GM23248 (cell line): ENCODE results near the gene MYOM3. TPM values are rescaled to one million over a fixed set of nuclear protein-coding genes. Genes with fewer than 3 reads are reported as not detected.

ENCODE experiments used
- DNase-seq: peaks from one replicate; pipeline ENCODE4 v3.0.0-alpha.2; 2015
- H2AFZ ChIP-seq: fragments of 200-600 bp; sonication (generic); 2 replicates; pipeline ENCODE4 v1.6.1; 2016; ENCODE audit warnings: antibody characterized with exemption
- H3F3A ChIP-seq: fragments of 200-600 bp; sonication (generic); 2 replicates; pipeline ENCODE4 v1.6.1; 2016; ENCODE audit warnings: mild to moderate bottlenecking, antibody characterized with exemption, mixed run types; ENCODE audit not compliant: insufficient read depth
- H3K27ac ChIP-seq: fragments of 200-600 bp; sonication (generic); 2 replicates; pipeline ENCODE4 v1.5.1; 2016; ENCODE audit warnings: mild to moderate bottlenecking
- H3K27me3 ChIP-seq: fragments of 200-600 bp; sonication (generic); replicated peaks from 2 replicates; pipeline ENCODE4 v1.6.1; 2016; ENCODE audit warnings: mild to moderate bottlenecking; ENCODE audit not compliant: insufficient read depth
- H3K36me3 ChIP-seq: fragments of 200-600 bp; sonication (generic); 2 replicates; pipeline ENCODE4 v1.6.1; 2016; ENCODE audit warnings: low read depth, mild to moderate bottlenecking
- H3K4me1 ChIP-seq: fragments of 200-600 bp; sonication (generic); 2 replicates; pipeline ENCODE4 v1.6.1; 2016; ENCODE audit warnings: mild to moderate bottlenecking; ENCODE audit not compliant: insufficient read depth
- H3K4me2 ChIP-seq: fragments of 200-600 bp; sonication (generic); one replicate; pipeline ENCODE4 v1.6.1; 2016; ENCODE audit warnings: mild to moderate bottlenecking; ENCODE audit not compliant: unreplicated experiment
- H3K4me3 ChIP-seq: fragments of 200-600 bp; sonication (generic); 2 replicates; pipeline ENCODE4 v1.5.1; 2016; ENCODE audit warnings: mild to moderate bottlenecking
- H3K79me2 ChIP-seq: fragments of 200-600 bp; sonication (generic); 2 replicates; pipeline ENCODE4 v1.6.1; 2016; ENCODE audit warnings: mild to moderate bottlenecking; ENCODE audit not compliant: insufficient read depth
- H3K9ac ChIP-seq: fragments of 200-600 bp; sonication (generic); 2 replicates; pipeline ENCODE4 v1.6.1; 2016; ENCODE audit warnings: mild to moderate bottlenecking
- H3K9me2 ChIP-seq: fragments of 200-600 bp; sonication (generic); 2 replicates; pipeline ENCODE4 v1.6.1; 2016; ENCODE audit warnings: mixed run types, mild to moderate bottlenecking, moderate library complexity; ENCODE audit not compliant: insufficient read depth
- H3K9me3 ChIP-seq: fragments of 200-600 bp; sonication (generic); one replicate; pipeline ENCODE4 v1.6.1; 2017; ENCODE audit warnings: low read depth
- H4K20me1 ChIP-seq: fragments of 200-600 bp; sonication (generic); 2 replicates; pipeline ENCODE4 v1.6.0; 2016; ENCODE audit not compliant: insufficient read depth
- EZH2 ChIP-seq: fragments of 200-600 bp; sonication (generic); IDR thresholded peaks from 2 replicates; pipeline ENCODE4 v1.6.1; 2018; ENCODE audit warnings: antibody characterized with exemption, mild to moderate bottlenecking; ENCODE audit not compliant: insufficient read depth, poor library complexity, severe bottlenecking
- EZH2phosphoT487 ChIP-seq: fragments of 200-600 bp; sonication (generic); IDR thresholded peaks from 2 replicates; pipeline ENCODE4 v1.6.1; 2018; ENCODE audit warnings: antibody characterized with exemption, moderate library complexity, mild to moderate bottlenecking, low read depth; ENCODE audit not compliant: insufficient read depth
- WGBS, 2 experiments: methylation state at CpG; one replicate each; pipeline ENCODE4 v1.1.6; 2015 to 2017; ENCODE audit warnings: low lambda C conversion rate in 2 of 2, low coverage in 1 of 2; ENCODE audit errors: missing lambda C conversion rate in 2 of 2; 5-methylcytosine and 5-hydroxymethylcytosine counted together
- in situ Hi-C: fragments of 300-500 bp; cut with MboI; formaldehyde crosslinking; loops from 2 replicates; pipeline ENCODE4 v1.15.0; 2020
- polyA plus RNA-seq: library from polyadenylated mRNA; unstranded; fragments of >200 nt; fragmentation: Nextera tagmentation; extraction: Ambion mirVana; gene quantifications from 2 replicates; pipeline ENCODE4 v1.2.1, GENCODE V29; 2016
- total RNA-seq: library from RNA; depleted of rRNA; stranded (reverse); fragments of >200 nt; shearing (Covaris generic); gene quantifications from 2 replicates; pipeline ENCODE4 v1.2.3, GENCODE V29; 2014

The MYOM3 gene
- total and polyA plus RNA-seq, 2 experiments from 2014 or later = 1.2 to 1.4 TPM

DNA sequence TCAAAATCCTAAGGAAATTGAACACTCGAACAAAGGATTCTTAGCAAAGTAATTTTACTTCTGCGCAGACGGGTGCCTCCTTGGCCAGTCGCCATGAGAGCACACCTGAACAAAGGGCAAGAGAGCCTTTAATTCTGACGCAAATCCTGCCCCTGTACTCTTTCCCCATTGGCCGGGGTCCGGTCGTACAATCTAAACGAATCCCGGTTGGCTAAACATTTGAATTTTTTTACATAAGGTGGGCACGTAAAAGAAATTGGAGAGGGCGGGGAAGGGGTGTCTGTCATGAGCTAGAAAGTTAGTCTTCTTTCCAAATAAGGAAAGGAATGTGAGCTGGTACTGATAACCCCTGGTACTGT lies 39.2 kb upstream of the MYOM3 start:
- peaks cover 9% of the 10 kb centered on the region for H3K4me1 ChIP-seq
- in situ Hi-C loops = no loop called here
- no peaks in the 10 kb centered on the region for H3K9me2 ChIP-seq
- H3K79me2 ChIP-seq = no peaks in the 10 kb centered on the region
- H3K4me2 ChIP-seq = no peak overlapping the region
- no peaks in the 10 kb centered on the region for H3K36me3 ChIP-seq
- H2AFZ ChIP-seq = no peak overlapping the region
- H3K27me3 ChIP-seq = peaks cover 18% of the 10 kb centered on the region
- DNase-seq = no peak
- 53 to 56% methylated on average over 12 of the region's 12 CpGs for WGBS, 2 experiments
- H4K20me1 ChIP-seq = no peaks in the 10 kb centered on the region
- no peaks in the 10 kb centered on the region for H3K9me3 ChIP-seq
- H3K27ac ChIP-seq = no peak overlapping the region
- H3K9ac ChIP-seq = no peak overlapping the region
- H3K4me3 ChIP-seq = no peak overlapping the region
- TF ChIP-seq EZH2 = no peak
- no peak for TF ChIP-seq EZH2phosphoT487
- H3F3A ChIP-seq = peaks cover 3% of the 10 kb centered on the region; the same call in 1 of the 2 replicates

DNA sequence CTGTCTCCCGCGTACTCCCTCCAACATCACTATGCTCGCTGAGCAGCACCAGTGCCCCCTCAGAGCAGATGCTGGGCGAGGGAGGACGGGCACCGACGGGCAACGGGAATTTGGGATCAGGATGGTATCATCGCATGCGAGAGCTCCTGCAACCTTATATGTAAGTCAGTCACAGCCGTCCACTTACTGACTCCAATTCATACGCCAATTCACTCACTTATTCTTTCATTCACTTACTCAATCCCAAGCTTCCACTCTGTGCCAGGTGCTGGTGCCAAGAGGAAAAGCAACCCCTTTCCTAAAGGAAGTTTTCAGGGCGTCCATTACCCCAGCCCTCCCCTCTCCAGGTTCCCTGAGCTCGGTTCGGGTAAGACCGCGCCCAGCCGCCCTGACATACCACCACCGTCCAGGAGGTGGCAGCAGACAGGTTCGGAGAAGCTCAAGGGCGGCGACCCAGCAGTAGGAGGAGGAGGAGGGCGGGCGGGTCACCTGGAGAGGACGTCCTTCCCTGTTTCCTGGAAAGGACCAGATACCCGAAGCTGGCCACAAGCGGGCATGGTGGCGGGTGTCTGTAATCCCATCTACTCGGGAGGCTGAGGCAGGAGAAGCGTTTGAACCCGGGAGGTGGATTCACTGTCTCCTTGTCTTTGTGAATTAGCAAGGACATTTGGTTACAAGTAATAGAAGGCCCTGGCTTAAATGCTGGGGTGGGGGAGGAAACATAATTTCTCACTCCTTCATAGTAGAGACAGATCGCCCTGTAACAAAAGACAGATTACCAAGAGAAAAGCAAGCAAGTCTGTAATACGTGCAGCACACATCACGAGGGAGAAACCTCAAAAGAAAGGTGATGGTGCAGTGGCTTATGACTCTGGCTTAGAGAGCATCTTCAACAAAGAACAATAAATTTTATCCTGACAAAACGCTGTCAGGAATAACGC lies 38.6 kb upstream of the MYOM3 start:
- Histone ChIP-seq H3K9me3 (no peaks in the 10 kb centered on the region), H3K4me3 (peak overlapping the region; percentile 64), H3K9ac (peak overlapping the region; percentile 24; the same call in 1 of the 2 replicates), H4K20me1 (no peaks in the 10 kb centered on the region), H3F3A (peaks cover 3% of the 10 kb centered on the region; the same call in 1 of the 2 replicates), H3K27ac (no peak overlapping the region), H3K27me3 (peaks cover 18% of the 10 kb centered on the region), H2AFZ (peak overlapping the region; percentile 66), H3K79me2 (no peaks in the 10 kb centered on the region), H3K36me3 (no peaks in the 10 kb centered on the region), H3K9me2 (no peaks in the 10 kb centered on the region), H3K4me2 (peak overlapping the region; percentile 81), H3K4me1 (peaks cover 9% of the 10 kb centered on the region)
- DNase-seq = peak; percentile 84
- in situ Hi-C loops = no loop called here
- 13 to 14% methylated on average over 35 to 36 of the region's 36 CpGs for WGBS, 2 experiments
- TF ChIP-seq EZH2 = no peak
- TF ChIP-seq EZH2phosphoT487 = no peak

DNA sequence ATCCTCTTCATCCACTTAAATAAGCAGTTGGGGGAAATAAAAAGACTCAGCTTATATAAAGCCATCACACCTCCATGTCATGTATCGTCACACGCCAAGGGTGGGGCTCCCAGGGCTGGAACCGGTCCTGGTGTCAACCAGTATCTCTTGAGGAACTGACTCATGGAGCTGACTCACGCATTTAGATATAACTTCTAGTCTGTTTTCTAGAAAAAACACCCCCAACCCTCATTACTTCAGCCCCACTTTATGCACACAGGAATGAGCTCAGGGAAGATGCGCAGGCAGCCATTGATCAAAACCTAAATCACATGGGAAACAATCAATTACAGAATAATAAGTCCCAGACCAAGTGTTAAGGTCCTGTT lies 37.9 kb upstream of the MYOM3 start:
- peak overlapping the region; percentile 64 for H3K4me3 ChIP-seq
- peaks cover 18% of the 10 kb centered on the region for H3K27me3 ChIP-seq
- no peaks in the 10 kb centered on the region for H3K9me3 ChIP-seq
- in situ Hi-C loops = no loop called here
- no peaks in the 10 kb centered on the region for H3K79me2 ChIP-seq
- H3K9me2 ChIP-seq = no peaks in the 10 kb centered on the region
- H3K4me2 ChIP-seq = peak overlapping the region; percentile 81
- 19 to 24% methylated on average over 5 of the region's 5 CpGs for WGBS, 2 experiments
- peak overlapping the region; percentile 66 for H2AFZ ChIP-seq
- H4K20me1 ChIP-seq = no peaks in the 10 kb centered on the region
- peak; percentile 94 for DNase-seq
- peaks cover 9% of the 10 kb centered on the region for H3K4me1 ChIP-seq
- peaks cover 3% of the 10 kb centered on the region; the same call in 1 of the 2 replicates for H3F3A ChIP-seq
- peak overlapping the region; percentile 24; the same call in 1 of the 2 replicates for H3K9ac ChIP-seq
- H3K36me3 ChIP-seq = no peaks in the 10 kb centered on the region
- H3K27ac ChIP-seq = no peak overlapping the region
- TF ChIP-seq EZH2phosphoT487 (no peak), EZH2 (no peak)

DNA sequence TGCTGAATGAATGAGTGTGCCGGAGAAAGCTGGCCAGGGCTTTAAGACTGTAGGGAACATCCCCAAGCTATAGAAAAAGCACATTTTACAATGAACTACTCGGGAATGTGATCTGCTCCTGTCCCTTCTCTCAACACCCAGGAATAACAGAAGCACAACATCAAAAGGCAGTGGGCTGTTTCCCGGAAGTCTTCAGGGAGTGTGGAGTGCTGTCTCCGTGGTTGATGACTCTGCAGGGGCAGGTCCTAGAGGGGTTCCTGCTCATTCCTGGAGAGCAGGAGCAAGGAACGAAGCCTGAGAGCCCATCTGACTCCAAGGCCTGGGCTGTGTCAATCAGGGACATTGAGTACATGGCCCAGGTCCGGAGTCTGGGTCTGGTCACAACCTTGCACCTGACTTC lies 35.9 kb upstream of the MYOM3 start:
- Histone ChIP-seq H3K36me3 (no peaks in the 10 kb centered on the region), H3K9me3 (no peaks in the 10 kb centered on the region), H4K20me1 (no peaks in the 10 kb centered on the region), H2AFZ (no peak overlapping the region), H3K79me2 (no peaks in the 10 kb centered on the region), H3K9me2 (no peaks in the 10 kb centered on the region), H3K4me1 (peaks cover 9% of the 10 kb centered on the region), H3K27ac (no peak overlapping the region), H3K4me2 (no peak overlapping the region), H3K27me3 (peaks cover 18% of the 10 kb centered on the region), H3F3A (peaks cover 3% of the 10 kb centered on the region; the same call in 1 of the 2 replicates), H3K9ac (no peak overlapping the region), H3K4me3 (no peak overlapping the region)
- TF ChIP-seq EZH2phosphoT487 (no peak), EZH2 (no peak)
- in situ Hi-C loops = no loop called here
- WGBS, 2 experiments = 76 to 79% methylated on average over 6 of the region's 6 CpGs
- DNase-seq = no peak
